GM12874 (cell line): ENCODE data around the gene NARF.

Source experiments
- TF ChIP-seq, protein P1 (sequence below): IDR thresholded peaks from 2 replicates; pipeline ENCODE4 v1.5.1; 2011; ENCODE audit warnings: low read depth, mild to moderate bottlenecking, control low read depth, low read length, moderate library complexity; ENCODE audit not compliant: insufficient read depth

Gene NARF

DNA sequence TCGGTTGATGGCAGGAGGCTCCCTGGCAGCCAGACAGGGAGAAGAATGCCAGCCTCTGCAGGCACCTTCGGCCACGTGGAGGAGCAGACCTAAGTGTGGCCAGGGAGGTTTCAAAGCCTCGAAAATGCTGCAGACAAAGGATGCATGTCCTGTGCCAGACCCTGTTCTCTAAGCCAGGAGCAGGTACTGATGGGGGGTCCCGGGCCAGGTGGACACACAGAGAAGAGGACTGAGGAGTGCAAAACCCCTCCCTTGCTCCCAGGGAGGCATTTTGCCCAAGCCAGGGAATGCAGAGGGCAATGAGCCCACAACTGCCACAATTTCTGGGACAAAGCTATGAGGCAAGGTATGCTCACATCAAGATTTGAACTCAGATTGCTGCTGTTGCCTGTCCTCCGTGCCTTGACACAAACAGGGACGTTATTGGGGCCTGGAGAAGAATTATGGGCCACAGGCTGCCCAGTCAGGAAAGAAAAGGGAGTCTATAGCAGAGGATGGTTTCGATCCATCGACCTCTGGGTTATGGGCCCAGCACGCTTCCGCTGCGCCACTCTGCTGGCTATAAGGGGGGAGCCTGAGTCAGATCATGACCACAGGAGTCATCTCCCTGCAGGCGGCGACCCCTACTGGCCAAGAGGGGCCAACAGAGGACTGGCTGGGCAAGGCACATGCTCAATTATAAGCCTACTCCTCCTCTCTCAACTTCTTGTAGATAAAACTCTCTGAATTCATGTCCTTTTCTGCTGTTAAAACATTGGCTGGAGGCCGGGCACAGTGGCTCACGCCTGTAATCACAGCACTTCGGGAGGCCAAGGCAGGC, 35.9 kb downstream of the NARF start:
- TF ChIP-seq, protein P1, sequence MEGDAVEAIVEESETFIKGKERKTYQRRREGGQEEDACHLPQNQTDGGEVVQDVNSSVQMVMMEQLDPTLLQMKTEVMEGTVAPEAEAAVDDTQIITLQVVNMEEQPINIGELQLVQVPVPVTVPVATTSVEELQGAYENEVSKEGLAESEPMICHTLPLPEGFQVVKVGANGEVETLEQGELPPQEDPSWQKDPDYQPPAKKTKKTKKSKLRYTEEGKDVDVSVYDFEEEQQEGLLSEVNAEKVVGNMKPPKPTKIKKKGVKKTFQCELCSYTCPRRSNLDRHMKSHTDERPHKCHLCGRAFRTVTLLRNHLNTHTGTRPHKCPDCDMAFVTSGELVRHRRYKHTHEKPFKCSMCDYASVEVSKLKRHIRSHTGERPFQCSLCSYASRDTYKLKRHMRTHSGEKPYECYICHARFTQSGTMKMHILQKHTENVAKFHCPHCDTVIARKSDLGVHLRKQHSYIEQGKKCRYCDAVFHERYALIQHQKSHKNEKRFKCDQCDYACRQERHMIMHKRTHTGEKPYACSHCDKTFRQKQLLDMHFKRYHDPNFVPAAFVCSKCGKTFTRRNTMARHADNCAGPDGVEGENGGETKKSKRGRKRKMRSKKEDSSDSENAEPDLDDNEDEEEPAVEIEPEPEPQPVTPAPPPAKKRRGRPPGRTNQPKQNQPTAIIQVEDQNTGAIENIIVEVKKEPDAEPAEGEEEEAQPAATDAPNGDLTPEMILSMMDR: peak; percentile 97

DNA sequence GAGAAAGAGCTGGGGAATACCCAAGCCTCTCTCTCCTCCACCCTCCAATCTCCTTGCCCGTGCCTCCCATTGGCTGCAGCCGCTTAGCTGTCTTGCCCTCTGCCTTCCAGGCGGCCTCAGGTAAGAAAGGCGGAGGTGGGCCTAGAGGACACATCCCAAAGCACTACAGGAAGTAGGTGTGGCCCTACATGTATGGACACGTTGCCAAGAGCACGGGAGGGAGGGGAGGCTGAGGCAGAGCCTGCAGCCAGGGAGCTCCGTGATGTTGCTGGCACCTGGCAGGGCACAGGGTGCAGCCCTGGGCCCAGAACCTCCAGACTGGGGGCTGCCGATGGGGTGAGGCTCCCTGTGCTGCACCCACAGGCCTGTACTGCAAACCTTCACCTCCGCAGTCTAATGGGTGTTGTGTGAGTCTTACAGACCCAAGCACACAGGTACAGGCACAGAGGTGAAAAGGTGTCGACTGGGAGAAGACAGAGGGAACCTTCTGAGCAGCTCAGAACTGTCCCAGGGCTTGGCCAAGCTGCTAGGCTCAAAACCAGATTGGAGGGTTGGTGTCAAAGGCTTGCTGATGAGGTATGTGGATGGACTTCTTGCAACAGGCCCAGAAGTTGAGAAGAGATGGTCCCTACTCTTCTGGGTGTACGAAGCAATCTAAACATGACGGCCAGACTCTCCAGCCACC, 37.4 kb downstream of the NARF start:
- TF ChIP-seq, protein P1: no peak

DNA sequence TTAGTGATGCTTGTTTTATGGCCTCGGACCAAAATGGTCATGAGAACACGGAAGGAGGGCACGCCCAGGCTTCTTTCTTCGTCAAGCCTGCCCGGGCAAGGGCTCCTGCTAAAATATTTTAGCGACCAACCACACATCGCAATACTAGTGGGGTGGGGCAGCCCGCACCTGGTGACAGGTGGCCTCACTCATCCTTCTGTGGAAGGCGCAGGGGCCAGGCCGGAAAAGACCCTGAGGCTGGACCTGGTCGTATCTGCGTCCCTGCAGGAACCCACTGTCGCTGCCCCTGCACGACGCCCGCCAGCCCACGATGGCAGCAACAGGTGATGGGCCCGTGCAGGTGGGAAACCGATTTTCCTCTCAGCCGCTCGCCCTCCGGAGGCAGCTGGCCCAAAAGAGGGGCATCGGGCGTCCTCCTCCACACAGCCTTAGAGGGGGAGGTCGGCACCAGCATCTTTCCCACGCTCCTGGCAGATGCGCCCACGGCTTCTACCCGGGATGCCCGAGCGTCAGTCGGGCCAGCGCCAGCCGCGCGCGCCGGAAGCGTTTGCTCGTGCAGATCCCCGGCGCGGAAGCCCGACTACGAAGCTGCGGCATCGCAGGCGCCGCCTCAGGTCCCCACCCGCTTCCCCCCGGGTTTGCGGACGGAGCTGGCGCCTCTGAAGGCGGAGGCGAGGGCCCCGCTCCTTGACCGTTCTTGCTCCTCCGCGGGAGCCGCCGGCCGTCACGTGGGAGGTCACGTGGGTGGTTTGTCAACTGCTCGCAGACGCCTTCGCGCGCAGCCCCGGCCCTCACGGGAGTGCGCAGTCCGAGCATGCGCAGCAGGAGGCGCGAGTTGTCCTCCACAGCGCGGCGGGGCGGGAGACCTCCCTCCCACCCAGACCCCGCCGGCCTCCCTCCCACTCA, 38.2 kb downstream of the NARF start:
- TF ChIP-seq, protein P1: no peak

DNA sequence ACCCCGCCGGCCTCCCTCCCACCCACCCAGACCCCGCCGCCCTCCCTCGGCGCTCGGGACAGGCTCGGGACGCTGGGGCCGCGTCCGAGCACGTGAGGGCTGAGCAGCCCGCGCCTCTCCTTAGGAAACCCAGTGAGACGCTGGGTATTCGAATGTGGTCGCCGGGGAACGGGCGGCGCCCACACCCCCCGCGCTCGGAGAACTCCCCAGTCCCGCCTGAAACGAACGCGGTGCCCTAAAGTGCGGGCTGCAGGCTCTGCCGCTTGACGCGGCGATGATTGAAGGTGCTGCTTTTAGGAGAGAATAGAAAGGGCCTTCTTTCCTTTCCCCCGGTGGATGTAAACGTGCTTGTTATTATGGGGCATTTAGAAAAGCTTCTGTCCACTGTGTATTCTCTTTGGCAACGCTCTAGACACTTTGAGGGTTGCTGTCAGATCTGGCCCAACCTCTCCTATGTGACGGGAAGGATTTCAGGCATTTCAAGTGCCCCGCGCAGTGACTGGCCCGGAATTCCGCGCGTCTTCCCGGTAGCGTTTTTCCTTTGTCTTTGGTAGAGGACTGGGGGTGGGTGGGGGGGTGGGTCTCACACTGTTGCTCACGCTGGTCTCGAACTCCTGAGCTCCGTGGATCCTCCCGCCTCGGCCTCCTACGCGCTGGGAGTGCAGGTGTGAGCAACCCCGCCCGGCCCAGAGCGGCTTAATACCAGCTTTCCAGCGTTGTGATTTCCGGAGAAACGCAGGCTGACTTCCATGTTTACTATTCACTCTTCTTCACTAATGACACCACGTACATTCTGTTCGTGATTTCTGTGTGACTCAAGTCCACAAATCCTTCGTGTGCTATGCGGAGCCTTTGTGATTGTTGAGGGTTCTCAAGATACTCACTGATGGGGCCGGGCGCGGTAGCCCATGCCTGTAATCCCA, 39.2 kb downstream of the NARF start:
- TF ChIP-seq, protein P1: no peak

DNA sequence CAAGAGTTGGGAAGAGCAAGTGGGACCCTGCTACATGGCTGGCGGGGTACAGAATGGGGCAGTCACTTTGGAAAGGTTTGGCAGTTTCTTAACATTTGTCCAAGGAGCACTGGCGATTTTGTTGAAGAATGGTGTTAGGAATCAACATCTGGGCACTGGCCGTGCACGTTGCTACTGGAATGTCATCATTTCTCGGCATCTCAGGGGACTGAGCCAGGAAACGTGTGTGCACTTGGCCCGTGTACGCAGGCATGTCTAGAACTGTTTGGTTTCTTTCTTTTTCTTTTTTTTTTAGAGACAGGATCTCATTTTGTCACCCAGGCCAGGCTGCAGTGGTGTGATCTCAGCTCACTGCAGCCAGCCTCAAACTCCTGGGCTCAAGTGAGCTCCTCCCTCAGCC, 43.7 kb downstream of the NARF start:
- TF ChIP-seq, protein P1: no peak

DNA sequence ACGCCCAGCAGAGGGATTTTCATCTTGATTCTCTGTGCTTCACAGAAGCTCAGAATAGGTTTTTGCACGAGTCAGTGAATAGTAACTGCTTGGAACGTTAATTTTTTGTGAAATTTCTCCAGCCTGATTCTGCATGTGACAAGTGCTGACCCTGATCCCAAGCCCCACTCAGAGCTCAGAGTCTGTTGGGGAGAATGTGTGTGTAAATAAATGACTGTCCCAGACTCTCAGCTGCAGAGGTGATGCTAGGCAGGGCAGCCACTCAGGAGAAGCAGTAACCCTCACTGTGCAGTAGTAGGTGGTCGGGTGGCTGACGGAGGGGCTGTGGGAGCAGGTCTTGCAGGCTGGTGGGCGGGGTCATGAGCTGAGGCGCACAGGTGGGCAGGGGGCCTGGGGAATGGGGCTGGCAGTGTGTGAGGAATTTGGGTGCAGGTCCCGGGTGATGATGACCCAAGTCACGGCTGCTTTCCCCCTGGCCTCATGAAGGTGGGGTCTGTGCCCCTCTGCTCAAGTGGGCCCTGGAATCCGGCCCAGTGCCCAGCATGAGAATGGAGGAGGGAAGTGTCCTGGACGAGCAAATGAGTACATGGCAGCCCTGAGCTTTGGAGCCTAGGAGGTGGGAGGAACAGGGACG, 44.7 kb downstream of the NARF start:
- TF ChIP-seq, protein P1: no peak
